ENCODE measurements around the gene PSMF1.

- TF ChIP-seq CTCF (IDR thresholded peaks at IDR 0.05) (no peak), POLR2A (IDR thresholded peaks at IDR 0.05) (no peak)
Measured at GRCh38 chr20:1137236-1137635, 18.8 kb downstream of the PSMF1 start.

Data from Peyer's patch (tissue), 4 donors.